Neural cell (in vitro differentiated cells): ENCODE data around the gene HJV. TPM values are rescaled to one million over a fixed set of nuclear protein-coding genes. Genes with fewer than 3 reads are reported as not detected.
"Not testable (repeated sequence)": the region's sequence is repeated elsewhere in the genome, so short reads cannot be mapped to it uniquely, and the experiment has no call there.

Source experiments
- H2AFZ ChIP-seq: fragments of 200-600, 300-800 bp; sonication (generic), shearing (Covaris generic); 2 replicates; pipeline ENCODE4 v1.6.0; 2014; ENCODE audit warnings: low read depth, mild to moderate bottlenecking, antibody characterized with exemption, low read length, moderate library complexity
- H3F3A ChIP-seq: fragments of 200-600 bp; shearing (Covaris generic); 2 replicates; pipeline ENCODE4 v1.6.1; 2016; ENCODE audit warnings: mild to moderate bottlenecking, moderate library complexity, mixed read lengths, antibody characterized with exemption, low read length; ENCODE audit not compliant: insufficient read depth, poor library complexity, severe bottlenecking
- H3K27ac ChIP-seq: fragments of 200-600, 300-800 bp; sonication (generic), shearing (Covaris generic); 2 replicates; pipeline ENCODE4 v1.5.1; 2014; ENCODE audit warnings: mild to moderate bottlenecking, low read length, moderate library complexity
- H3K27me3 ChIP-seq: fragments of 300-800, 200-600 bp; sonication (generic), shearing (Covaris generic); 2 replicates; pipeline ENCODE4 v1.6.0; 2014; ENCODE audit warnings: mild to moderate bottlenecking, low read depth, low read length, moderate library complexity; ENCODE audit not compliant: insufficient read depth
- H3K36me3 ChIP-seq: fragments of 300-800, 200-600 bp; sonication (generic), shearing (Covaris generic); 2 replicates; pipeline ENCODE4 v1.5.1; 2014; ENCODE audit warnings: mild to moderate bottlenecking, antibody characterized with exemption, low read length, moderate library complexity; ENCODE audit not compliant: insufficient read depth
- H3K4me2 ChIP-seq: fragments of 300-800, 200-600 bp; sonication (generic), shearing (Covaris generic); 2 replicates; pipeline ENCODE4 v1.6.0; 2014; ENCODE audit warnings: mild to moderate bottlenecking, low read length
- H3K4me3 ChIP-seq: fragments of 300-800, 200-600 bp; sonication (generic), shearing (Covaris generic); 2 replicates; pipeline ENCODE4 v1.5.1; 2014; ENCODE audit warnings: mild to moderate bottlenecking, low read length, moderate library complexity
- H3K79me2 ChIP-seq: fragments of 200-600 bp; shearing (Covaris generic); replicated peaks from 2 replicates; pipeline ENCODE4 v1.6.0; 2014; ENCODE audit warnings: mild to moderate bottlenecking, low read length, moderate library complexity; ENCODE audit not compliant: insufficient read depth
- H3K9ac ChIP-seq: fragments of 300-800, 200-600 bp; sonication (generic), shearing (Covaris generic); 2 replicates; pipeline ENCODE4 v1.6.1; 2016; ENCODE audit warnings: mild to moderate bottlenecking, low read length, mixed read lengths
- H3K9me2 ChIP-seq: fragments of 200-600 bp; shearing (Covaris generic); 2 replicates; pipeline ENCODE4 v1.6.1; 2016; ENCODE audit warnings: mild to moderate bottlenecking, low read length, mixed read lengths; ENCODE audit not compliant: insufficient read depth
- H3K9me3 ChIP-seq: fragments of 200-600, 300-800 bp; sonication (generic), shearing (Covaris generic); 2 replicates; pipeline ENCODE4 v1.6.1; 2016; ENCODE audit warnings: mild to moderate bottlenecking, mixed run types, low read length, moderate library complexity, mixed read lengths
- H4K20me1 ChIP-seq: fragments of 200-600 bp; shearing (Covaris generic); 2 replicates; pipeline ENCODE4 v1.6.1; 2016; ENCODE audit warnings: mild to moderate bottlenecking, mixed run types; ENCODE audit not compliant: insufficient read depth
- EP300 ChIP-seq: fragments of 450-650 bp; conservative IDR thresholded peaks from 2 replicates; pipeline ENCODE4 v1.6.1; 2014; ENCODE audit warnings: antibody characterized with exemption, mild to moderate bottlenecking, moderate library complexity; ENCODE audit not compliant: poor library complexity, severe bottlenecking
- EZH2 ChIP-seq: fragments of 200-600, 300-800 bp; shearing (Covaris generic), sonication (generic); IDR thresholded peaks from 2 replicates; pipeline ENCODE4 v1.6.1; 2014; ENCODE audit warnings: antibody characterized with exemption, low read length, borderline replicate concordance, mild to moderate bottlenecking; ENCODE audit not compliant: insufficient read depth, poor library complexity, severe bottlenecking
- MXI1 ChIP-seq: fragments of 450-650 bp; conservative IDR thresholded peaks from 2 replicates; pipeline ENCODE4 v1.6.1; 2014; ENCODE audit warnings: antibody characterized with exemption, mild to moderate bottlenecking; ENCODE audit not compliant: poor library complexity, severe bottlenecking
- POLR2AphosphoS5 ChIP-seq: IDR thresholded peaks from 2 replicates; pipeline ENCODE4 v1.6.1; 2012
- RAD21 ChIP-seq: fragments of 450-650 bp; conservative IDR thresholded peaks from 2 replicates; pipeline ENCODE4 v1.6.1; 2014; ENCODE audit warnings: antibody characterized with exemption, mild to moderate bottlenecking, moderate library complexity
- SMC3 ChIP-seq: fragments of 450-650 bp; conservative IDR thresholded peaks from 2 replicates; pipeline ENCODE4 v1.6.1; 2014; ENCODE audit warnings: antibody characterized with exemption, mild to moderate bottlenecking, moderate library complexity; ENCODE audit not compliant: poor library complexity
- TAF1 ChIP-seq: IDR thresholded peaks from 2 replicates; pipeline ENCODE4 v1.6.1; 2012; ENCODE audit warnings: low read depth
- polyA plus RNA-seq: library from polyadenylated mRNA; depleted of rRNA; stranded (reverse); fragments of >200 nt; gene quantifications from 2 replicates; pipeline ENCODE4 v1.2.3, GENCODE V29; 2014
- TF ChIP-seq, protein P1 (sequence below): IDR thresholded peaks from 2 replicates; pipeline ENCODE4 v1.6.1; 2012; ENCODE audit warnings: borderline replicate concordance
- TF ChIP-seq, protein P2 (sequence below): fragments of 450-650 bp; IDR thresholded peaks from 2 replicates; pipeline ENCODE4 v1.5.1; 2014; ENCODE audit warnings: antibody characterized with exemption, mild to moderate bottlenecking, moderate library complexity; ENCODE audit not compliant: poor library complexity, severe bottlenecking

The HJV gene
- polyA plus RNA-seq, 1 donor from 2014 or later, result not detected

DNA sequence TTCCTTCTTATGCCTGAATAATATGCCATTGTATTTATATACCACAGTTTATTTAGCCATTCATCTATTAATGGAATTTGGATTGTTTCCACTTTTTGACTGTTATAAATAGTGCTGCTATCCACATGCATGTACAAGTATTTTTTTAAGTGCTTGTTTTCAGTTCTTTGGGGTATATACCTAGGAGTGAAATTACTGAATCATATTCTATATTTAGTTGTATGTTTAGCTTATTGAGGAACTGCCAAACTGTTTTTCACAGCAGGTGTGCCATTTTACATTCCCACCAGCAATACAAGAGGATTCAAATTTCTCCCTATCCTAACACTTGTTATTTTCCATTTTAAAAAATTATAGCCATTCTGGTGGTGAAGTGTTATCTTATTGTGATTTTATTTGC, 7.6 kb upstream of the HJV start:
- Histone ChIP-seq H3K9me3 (no peaks in the 10 kb centered on the region), H3K4me2 (no peak overlapping the region), H3K79me2 (no peaks in the 10 kb centered on the region), H4K20me1 (no peaks in the 10 kb centered on the region), H2AFZ (no peak overlapping the region), H3K27ac (no peak overlapping the region), H3K36me3 (no peaks in the 10 kb centered on the region), H3K27me3 (no peaks in the 10 kb centered on the region), H3F3A (no peaks in the 10 kb centered on the region), H3K9me2 (no peaks in the 10 kb centered on the region), H3K9ac (no peak overlapping the region), H3K4me3 (no peak overlapping the region)
- TF ChIP-seq, protein P1, sequence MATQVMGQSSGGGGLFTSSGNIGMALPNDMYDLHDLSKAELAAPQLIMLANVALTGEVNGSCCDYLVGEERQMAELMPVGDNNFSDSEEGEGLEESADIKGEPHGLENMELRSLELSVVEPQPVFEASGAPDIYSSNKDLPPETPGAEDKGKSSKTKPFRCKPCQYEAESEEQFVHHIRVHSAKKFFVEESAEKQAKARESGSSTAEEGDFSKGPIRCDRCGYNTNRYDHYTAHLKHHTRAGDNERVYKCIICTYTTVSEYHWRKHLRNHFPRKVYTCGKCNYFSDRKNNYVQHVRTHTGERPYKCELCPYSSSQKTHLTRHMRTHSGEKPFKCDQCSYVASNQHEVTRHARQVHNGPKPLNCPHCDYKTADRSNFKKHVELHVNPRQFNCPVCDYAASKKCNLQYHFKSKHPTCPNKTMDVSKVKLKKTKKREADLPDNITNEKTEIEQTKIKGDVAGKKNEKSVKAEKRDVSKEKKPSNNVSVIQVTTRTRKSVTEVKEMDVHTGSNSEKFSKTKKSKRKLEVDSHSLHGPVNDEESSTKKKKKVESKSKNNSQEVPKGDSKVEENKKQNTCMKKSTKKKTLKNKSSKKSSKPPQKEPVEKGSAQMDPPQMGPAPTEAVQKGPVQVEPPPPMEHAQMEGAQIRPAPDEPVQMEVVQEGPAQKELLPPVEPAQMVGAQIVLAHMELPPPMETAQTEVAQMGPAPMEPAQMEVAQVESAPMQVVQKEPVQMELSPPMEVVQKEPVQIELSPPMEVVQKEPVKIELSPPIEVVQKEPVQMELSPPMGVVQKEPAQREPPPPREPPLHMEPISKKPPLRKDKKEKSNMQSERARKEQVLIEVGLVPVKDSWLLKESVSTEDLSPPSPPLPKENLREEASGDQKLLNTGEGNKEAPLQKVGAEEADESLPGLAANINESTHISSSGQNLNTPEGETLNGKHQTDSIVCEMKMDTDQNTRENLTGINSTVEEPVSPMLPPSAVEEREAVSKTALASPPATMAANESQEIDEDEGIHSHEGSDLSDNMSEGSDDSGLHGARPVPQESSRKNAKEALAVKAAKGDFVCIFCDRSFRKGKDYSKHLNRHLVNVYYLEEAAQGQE, result no peak
- TF ChIP-seq TAF1 (no peak), EP300 (no peak), SMC3 (no peak), EZH2 (no peak), POLR2AphosphoS5 (no peak), MXI1 (no peak), RAD21 (no peak)
- TF ChIP-seq, protein P2, sequence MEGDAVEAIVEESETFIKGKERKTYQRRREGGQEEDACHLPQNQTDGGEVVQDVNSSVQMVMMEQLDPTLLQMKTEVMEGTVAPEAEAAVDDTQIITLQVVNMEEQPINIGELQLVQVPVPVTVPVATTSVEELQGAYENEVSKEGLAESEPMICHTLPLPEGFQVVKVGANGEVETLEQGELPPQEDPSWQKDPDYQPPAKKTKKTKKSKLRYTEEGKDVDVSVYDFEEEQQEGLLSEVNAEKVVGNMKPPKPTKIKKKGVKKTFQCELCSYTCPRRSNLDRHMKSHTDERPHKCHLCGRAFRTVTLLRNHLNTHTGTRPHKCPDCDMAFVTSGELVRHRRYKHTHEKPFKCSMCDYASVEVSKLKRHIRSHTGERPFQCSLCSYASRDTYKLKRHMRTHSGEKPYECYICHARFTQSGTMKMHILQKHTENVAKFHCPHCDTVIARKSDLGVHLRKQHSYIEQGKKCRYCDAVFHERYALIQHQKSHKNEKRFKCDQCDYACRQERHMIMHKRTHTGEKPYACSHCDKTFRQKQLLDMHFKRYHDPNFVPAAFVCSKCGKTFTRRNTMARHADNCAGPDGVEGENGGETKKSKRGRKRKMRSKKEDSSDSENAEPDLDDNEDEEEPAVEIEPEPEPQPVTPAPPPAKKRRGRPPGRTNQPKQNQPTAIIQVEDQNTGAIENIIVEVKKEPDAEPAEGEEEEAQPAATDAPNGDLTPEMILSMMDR, result no peak

DNA sequence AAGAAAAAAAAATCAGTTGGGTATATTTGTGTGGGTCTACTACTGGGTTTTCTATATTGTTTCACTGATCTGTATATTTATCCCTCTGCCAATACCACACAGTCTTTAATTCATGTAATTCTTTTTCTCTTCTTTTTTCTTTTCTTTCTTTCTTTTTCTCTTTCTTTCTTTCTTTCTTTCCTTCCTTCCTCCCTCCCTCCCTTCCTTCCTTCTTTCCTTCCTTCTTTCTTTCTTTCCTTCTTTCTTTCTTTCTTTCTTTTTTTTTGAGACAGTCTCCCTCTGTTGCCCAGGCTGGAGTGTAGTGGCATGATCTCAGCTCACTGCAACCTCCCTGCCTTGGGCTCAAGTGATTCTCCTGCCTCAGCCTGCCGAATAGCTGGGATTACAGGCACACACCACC, 5.1 kb upstream of the HJV start:
- H3K27me3 ChIP-seq, H2AFZ ChIP-seq, H3K36me3 ChIP-seq, H3K9me3 ChIP-seq, H3F3A ChIP-seq, H3K4me3 ChIP-seq, H3K4me2 ChIP-seq, H3K27ac ChIP-seq, H3K9ac ChIP-seq, H3K9me2 ChIP-seq, H4K20me1 ChIP-seq, H3K79me2 ChIP-seq: not testable (repeated sequence)

DNA sequence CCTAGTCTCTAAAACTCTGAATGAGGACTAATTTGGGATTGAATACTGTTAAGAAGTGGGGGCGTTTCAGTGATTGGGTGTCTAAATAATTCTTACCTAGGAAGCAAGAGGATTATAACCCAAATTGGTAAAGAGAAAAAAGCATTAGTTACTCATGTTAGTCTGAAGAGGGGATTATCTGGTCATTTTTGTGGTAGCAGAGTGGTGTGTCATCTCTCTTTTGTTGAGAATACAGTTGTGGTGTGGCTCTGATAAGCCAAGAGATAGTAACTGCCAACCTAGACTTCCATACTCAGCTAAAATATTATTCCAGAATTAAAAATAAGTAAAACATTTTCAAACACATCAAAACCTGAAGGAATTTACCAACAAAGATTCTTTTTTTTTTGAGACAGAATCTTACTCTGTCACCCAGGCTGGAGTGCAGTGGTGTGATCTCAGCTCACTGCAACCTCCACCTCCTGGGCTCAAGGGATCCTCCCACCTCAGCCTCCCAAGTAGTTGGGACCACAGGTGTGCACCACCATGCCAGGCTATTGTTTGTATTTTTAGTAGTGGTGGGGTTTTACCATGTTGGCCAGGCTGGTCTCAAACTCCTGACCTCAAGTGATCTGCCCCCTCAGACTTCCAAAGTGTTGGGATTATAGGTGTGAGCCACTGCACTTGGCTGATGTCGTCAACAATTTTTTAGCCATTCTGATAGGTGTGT, 4.4 kb upstream of the HJV start:
- H3K9me3 ChIP-seq, H3K36me3 ChIP-seq, H3K79me2 ChIP-seq, H3K9me2 ChIP-seq, H2AFZ ChIP-seq, H3K27me3 ChIP-seq, H4K20me1 ChIP-seq, H3F3A ChIP-seq, H3K4me2 ChIP-seq, H3K27ac ChIP-seq, H3K9ac ChIP-seq, H3K4me3 ChIP-seq: not testable (repeated sequence)
